ENCODE results near the gene APCDD1L. TPM values are rescaled to one million over a fixed set of nuclear protein-coding genes. Genes with fewer than 3 reads are reported as not detected.
A peak's percentile ranks its signal among the peaks of the same experiment; 100 is the strongest.
"Not testable (repeated sequence)": the region's sequence is repeated elsewhere in the genome, so short reads cannot be mapped to it uniquely, and the experiment has no call there.

Gene APCDD1L
- polyA plus RNA-seq, 4 donors: 0.10 to 0.46 TPM; not detected in 2

DNA sequence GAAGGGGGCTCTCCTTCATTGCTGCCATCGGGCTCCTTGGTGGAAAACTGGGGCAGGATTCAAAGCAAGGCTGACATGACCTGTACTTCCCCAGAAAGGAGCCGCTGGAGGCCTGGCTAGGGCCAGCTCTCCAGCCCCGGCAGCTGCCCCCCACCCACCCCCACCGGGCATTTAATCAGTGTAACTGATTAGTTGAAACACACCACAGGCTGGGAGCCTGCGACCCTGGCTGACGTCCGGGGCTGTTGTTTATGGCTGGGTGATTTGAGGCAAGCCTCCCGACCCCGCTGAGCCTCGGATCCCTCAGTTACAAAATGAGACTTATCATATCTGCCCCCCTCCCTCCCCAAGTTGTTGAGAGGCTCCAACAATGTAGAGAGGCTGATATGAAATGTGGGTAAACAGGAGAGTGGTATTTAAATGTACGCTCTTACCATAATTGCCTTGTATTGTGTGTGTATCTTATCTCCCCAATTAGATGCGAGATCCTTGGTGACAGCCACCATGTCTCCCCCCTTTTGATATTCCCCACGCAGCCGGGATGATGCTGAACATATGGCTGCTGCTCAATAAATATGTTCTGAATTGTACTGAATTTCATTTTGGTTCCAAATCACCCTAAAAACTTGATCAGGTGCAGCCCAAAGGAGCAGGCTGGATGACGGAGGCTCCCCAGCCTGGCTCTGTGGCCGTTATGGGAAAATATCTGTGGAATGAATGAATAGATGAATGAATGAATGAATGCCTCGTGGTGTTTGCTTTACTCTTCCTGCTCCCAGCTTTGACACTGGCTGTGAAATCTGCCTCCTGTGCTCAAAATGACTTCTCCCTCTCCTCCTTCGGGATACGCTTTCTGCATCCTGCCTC lies 31.8 kb upstream of the APCDD1L start:
- no peak overlapping the region for H3K4me3 ChIP-seq (ENCODE audit: low read depth in 1 of 3, low read length in 3 of 3)
- no peaks in the 10 kb centered on the region for H3K9me3 ChIP-seq (ENCODE audit: control insufficient read depth in 2 of 2, insufficient read depth in 1 of 2, low read depth in 1 of 2, low read length in 1 of 2)
- H3K27me3 ChIP-seq (ENCODE audit: control insufficient read depth in 3 of 3, insufficient read depth in 3 of 3, low read length in 3 of 3): no peaks in the 10 kb centered on the region
- H3K4me1 ChIP-seq (ENCODE audit: control insufficient read depth in 3 of 3, insufficient read depth in 2 of 3, low read depth in 1 of 3, low read length in 2 of 3): no peaks in the 10 kb centered on the region
- no peak overlapping the region for H3K27ac ChIP-seq (ENCODE audit: low read depth in 1 of 3, low read length in 2 of 3)
- FAIRE-seq (no peak), DNase-seq (no peak)
- WGBS, 3 donors: 34 to 40% (median 36%) methylated on average over 19 of the region's 19 CpGs
- no peaks in the 10 kb centered on the region for H3K36me3 ChIP-seq (ENCODE audit: control insufficient read depth in 3 of 3, insufficient read depth in 2 of 3, low read depth in 1 of 3, low read length in 3 of 3)

GRCh38 chr20:58546416-58546711 lies 31.2 kb upstream of the APCDD1L start:
- H3K27ac ChIP-seq (ENCODE audit: low read depth in 1 of 3, low read length in 2 of 3): no peak overlapping the region
- no peak for DNase-seq
- no peak overlapping the region for H3K4me3 ChIP-seq (ENCODE audit: low read depth in 1 of 3, low read length in 3 of 3)
- no peaks in the 10 kb centered on the region for H3K4me1 ChIP-seq (ENCODE audit: control insufficient read depth in 3 of 3, insufficient read depth in 2 of 3, low read depth in 1 of 3, low read length in 2 of 3)
- H3K27me3 ChIP-seq (ENCODE audit: control insufficient read depth in 3 of 3, insufficient read depth in 3 of 3, low read length in 3 of 3): no peaks in the 10 kb centered on the region
- FAIRE-seq: no peak
- H3K9me3 ChIP-seq (ENCODE audit: control insufficient read depth in 2 of 2, insufficient read depth in 1 of 2, low read depth in 1 of 2, low read length in 1 of 2): no peaks in the 10 kb centered on the region
- no peaks in the 10 kb centered on the region for H3K36me3 ChIP-seq (ENCODE audit: control insufficient read depth in 3 of 3, insufficient read depth in 2 of 3, low read depth in 1 of 3, low read length in 3 of 3)
- WGBS, 3 donors: 83 to 88% (median 86%) methylated on average over 5 of the region's 5 CpGs

DNA sequence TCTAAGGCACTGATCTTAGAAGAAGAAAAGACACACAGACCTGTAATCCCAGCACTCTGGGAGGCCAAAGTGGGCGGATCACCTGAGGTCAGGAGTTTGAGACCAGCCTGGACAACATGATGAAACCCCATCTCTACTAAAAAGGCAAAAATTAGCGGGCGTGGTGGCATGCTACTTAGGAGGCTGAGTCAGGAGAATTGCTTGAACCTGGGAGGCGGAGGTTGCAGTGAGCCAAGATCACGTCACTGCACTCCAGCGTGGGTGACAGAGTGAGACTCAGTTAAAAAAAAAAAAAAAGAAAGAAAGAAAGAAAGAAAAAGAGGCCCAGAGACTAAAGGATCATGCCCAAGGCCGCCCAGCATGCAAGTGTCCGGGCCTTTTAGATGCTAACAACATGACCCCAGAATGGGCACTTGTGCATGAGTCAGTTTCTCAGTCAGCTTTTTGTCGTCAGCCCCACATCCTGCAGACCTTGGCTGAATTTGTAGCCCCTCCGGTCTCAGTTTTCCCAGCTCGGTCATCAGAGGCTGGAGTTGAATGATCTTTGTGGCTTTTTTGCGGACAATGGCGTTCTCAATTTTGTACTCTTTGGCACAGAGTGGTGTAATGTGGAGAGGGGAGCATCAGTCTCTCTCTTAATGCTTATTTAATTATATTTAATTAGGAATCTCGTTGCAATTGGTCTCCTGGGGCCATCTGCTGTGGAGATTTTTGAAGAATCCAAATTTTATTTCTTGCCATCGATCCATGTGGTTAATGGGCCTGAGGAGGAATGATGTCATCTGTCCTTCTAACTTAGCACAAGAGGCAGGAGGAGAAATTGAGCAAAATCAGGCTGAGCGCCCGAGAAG lies 30.6 kb upstream of the APCDD1L start:
- no peaks in the 10 kb centered on the region for H3K9me3 ChIP-seq (ENCODE audit: control insufficient read depth in 2 of 2, insufficient read depth in 1 of 2, low read depth in 1 of 2, low read length in 1 of 2)
- 83 to 87% (median 86%) methylated on average over 17 of the region's 17 CpGs for WGBS, 3 donors
- no peak for FAIRE-seq
- no peaks in the 10 kb centered on the region for H3K4me1 ChIP-seq (ENCODE audit: control insufficient read depth in 3 of 3, insufficient read depth in 2 of 3, low read depth in 1 of 3, low read length in 2 of 3)
- H3K27ac ChIP-seq (ENCODE audit: low read depth in 1 of 3, low read length in 2 of 3): no peak overlapping the region
- no peaks in the 10 kb centered on the region for H3K27me3 ChIP-seq (ENCODE audit: control insufficient read depth in 3 of 3, insufficient read depth in 3 of 3, low read length in 3 of 3)
- no peaks in the 10 kb centered on the region for H3K36me3 ChIP-seq (ENCODE audit: control insufficient read depth in 3 of 3, insufficient read depth in 2 of 3, low read depth in 1 of 3, low read length in 3 of 3)
- H3K4me3 ChIP-seq (ENCODE audit: low read depth in 1 of 3, low read length in 3 of 3): no peak overlapping the region
- DNase-seq: no peak

- Histone ChIP-seq H3K27me3 (ENCODE audit: control insufficient read depth in 3 of 3, insufficient read depth in 3 of 3, low read length in 3 of 3) (no peaks in the 10 kb centered on the region), H3K4me3 (ENCODE audit: low read depth in 1 of 3, low read length in 3 of 3) (no peak overlapping the region), H3K4me1 (ENCODE audit: control insufficient read depth in 3 of 3, insufficient read depth in 2 of 3, low read depth in 1 of 3, low read length in 2 of 3) (no peaks in the 10 kb centered on the region), H3K9me3 (ENCODE audit: control insufficient read depth in 2 of 2, insufficient read depth in 1 of 2, low read depth in 1 of 2, low read length in 1 of 2) (no peaks in the 10 kb centered on the region), H3K27ac (ENCODE audit: low read depth in 1 of 3, low read length in 2 of 3) (no peak overlapping the region), H3K36me3 (ENCODE audit: control insufficient read depth in 3 of 3, insufficient read depth in 2 of 3, low read depth in 1 of 3, low read length in 3 of 3) (no peaks in the 10 kb centered on the region)
- DNase-seq (no peak), FAIRE-seq (no peak)
- 89 to 94% (median 92%) methylated on average over 4 of the region's 4 CpGs for WGBS, 3 donors
These were observed 29.7 kb upstream of the APCDD1L start for GRCh38 chr20:58544891-58545290.

GRCh38 chr20:58544286-58544685 lies 29.1 kb upstream of the APCDD1L start:
- no peak overlapping the region for H3K27ac ChIP-seq (ENCODE audit: low read depth in 1 of 3, low read length in 2 of 3)
- DNase-seq: no peak
- H3K4me3 ChIP-seq (ENCODE audit: low read depth in 1 of 3, low read length in 3 of 3): no peak overlapping the region
- FAIRE-seq: no peak
- 76 to 85% (median 81%) methylated on average over 10 of the region's 10 CpGs for WGBS, 3 donors
- no peaks in the 10 kb centered on the region for H3K4me1 ChIP-seq (ENCODE audit: control insufficient read depth in 3 of 3, insufficient read depth in 2 of 3, low read depth in 1 of 3, low read length in 2 of 3)
- H3K9me3 ChIP-seq (ENCODE audit: control insufficient read depth in 2 of 2, insufficient read depth in 1 of 2, low read depth in 1 of 2, low read length in 1 of 2): no peaks in the 10 kb centered on the region
- no peaks in the 10 kb centered on the region for H3K36me3 ChIP-seq (ENCODE audit: control insufficient read depth in 3 of 3, insufficient read depth in 2 of 3, low read depth in 1 of 3, low read length in 3 of 3)
- no peaks in the 10 kb centered on the region for H3K27me3 ChIP-seq (ENCODE audit: control insufficient read depth in 3 of 3, insufficient read depth in 3 of 3, low read length in 3 of 3)

- Histone ChIP-seq H3K9me3 (ENCODE audit: control insufficient read depth in 2 of 2, insufficient read depth in 1 of 2, low read depth in 1 of 2, low read length in 1 of 2) (no peaks in the 10 kb centered on the region), H3K27me3 (ENCODE audit: control insufficient read depth in 3 of 3, insufficient read depth in 3 of 3, low read length in 3 of 3) (no peaks in the 10 kb centered on the region), H3K4me3 (ENCODE audit: low read depth in 1 of 3, low read length in 3 of 3) (no peak overlapping the region), H3K27ac (ENCODE audit: low read depth in 1 of 3, low read length in 2 of 3) (no peak overlapping the region), H3K4me1 (ENCODE audit: control insufficient read depth in 3 of 3, insufficient read depth in 2 of 3, low read depth in 1 of 3, low read length in 2 of 3) (no peaks in the 10 kb centered on the region), H3K36me3 (ENCODE audit: control insufficient read depth in 3 of 3, insufficient read depth in 2 of 3, low read depth in 1 of 3, low read length in 3 of 3) (no peaks in the 10 kb centered on the region)
- DNase-seq (no peak), FAIRE-seq (no peak)
- WGBS, 3 donors: 79 to 85% (median 79%) methylated on average over 6 of the region's 6 CpGs
These were observed 28.1 kb upstream of the APCDD1L start for GRCh38 chr20:58543274-58543673.

DNA sequence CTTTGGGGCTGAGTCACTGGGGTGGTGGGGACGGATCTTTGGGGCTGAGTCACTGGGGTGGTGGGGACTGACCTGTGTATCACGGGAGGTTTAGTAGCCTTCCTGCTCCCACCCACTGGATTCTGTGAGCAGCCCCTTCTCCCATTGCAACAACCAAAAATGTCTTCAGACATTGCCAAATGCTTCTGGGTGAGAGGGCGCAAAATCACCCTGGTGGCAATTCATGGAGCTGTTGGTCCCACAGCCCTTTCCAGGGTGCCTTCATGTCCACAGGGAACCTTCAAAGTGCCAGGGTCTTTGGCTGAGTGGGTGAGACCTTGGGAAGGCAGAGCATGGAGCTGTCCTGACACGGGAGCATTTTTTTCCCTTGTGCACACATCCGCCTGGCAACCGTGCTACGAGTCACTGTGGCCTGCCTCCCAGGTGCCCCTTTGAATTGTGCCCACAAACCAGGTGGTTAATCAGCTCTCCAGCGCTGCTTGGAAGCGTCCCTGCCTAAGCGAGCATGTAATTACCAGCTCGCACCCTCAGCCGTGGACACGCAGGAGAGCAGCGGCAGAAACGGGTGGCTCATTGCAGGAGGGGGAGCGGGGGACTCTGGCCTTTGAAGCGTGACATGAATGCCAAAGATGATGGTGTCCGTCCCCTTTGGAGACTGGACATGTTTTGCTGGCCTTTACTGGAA lies 27.4 kb upstream of the APCDD1L start:
- no peaks in the 10 kb centered on the region for H3K4me1 ChIP-seq (ENCODE audit: control insufficient read depth in 3 of 3, insufficient read depth in 2 of 3, low read depth in 1 of 3, low read length in 2 of 3)
- no peaks in the 10 kb centered on the region for H3K9me3 ChIP-seq (ENCODE audit: control insufficient read depth in 2 of 2, insufficient read depth in 1 of 2, low read depth in 1 of 2, low read length in 1 of 2)
- no peaks in the 10 kb centered on the region for H3K36me3 ChIP-seq (ENCODE audit: control insufficient read depth in 3 of 3, insufficient read depth in 2 of 3, low read depth in 1 of 3, low read length in 3 of 3)
- H3K27me3 ChIP-seq (ENCODE audit: control insufficient read depth in 3 of 3, insufficient read depth in 3 of 3, low read length in 3 of 3): no peaks in the 10 kb centered on the region
- no peak overlapping the region for H3K27ac ChIP-seq (ENCODE audit: low read depth in 1 of 3, low read length in 2 of 3)
- WGBS, 3 donors: 71 to 83% (median 72%) methylated on average over 18 of the region's 18 CpGs
- no peak overlapping the region for H3K4me3 ChIP-seq (ENCODE audit: low read depth in 1 of 3, low read length in 3 of 3)
- no peak for FAIRE-seq
- peak in 1 of 2 donors; percentile 1 for DNase-seq

DNA sequence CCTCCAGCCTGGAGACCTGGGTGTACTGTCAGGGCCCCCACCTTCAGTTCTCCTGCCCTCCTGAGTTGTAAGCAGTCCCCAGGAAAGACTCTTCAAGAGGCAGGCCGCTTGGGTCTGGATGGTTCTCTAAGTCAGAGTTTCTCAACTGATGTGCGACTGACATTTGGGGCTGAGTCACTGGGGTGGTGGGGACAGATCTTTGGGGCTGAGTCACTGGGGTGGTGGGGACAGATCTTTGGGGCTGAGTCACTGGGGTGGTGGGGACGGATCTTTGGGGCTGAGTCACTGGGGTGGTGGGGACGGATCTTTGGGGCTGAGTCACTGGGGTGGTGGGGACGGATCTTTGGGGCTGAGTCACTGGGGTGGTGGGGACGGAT lies 26.8 kb upstream of the APCDD1L start:
- H3K27me3 ChIP-seq (ENCODE audit: control insufficient read depth in 3 of 3, insufficient read depth in 3 of 3, low read length in 3 of 3); DNase-seq; H3K4me1 ChIP-seq (ENCODE audit: control insufficient read depth in 3 of 3, insufficient read depth in 2 of 3, low read depth in 1 of 3, low read length in 2 of 3); H3K9me3 ChIP-seq (ENCODE audit: control insufficient read depth in 2 of 2, insufficient read depth in 1 of 2, low read depth in 1 of 2, low read length in 1 of 2); H3K36me3 ChIP-seq (ENCODE audit: control insufficient read depth in 3 of 3, insufficient read depth in 2 of 3, low read depth in 1 of 3, low read length in 3 of 3); H3K4me3 ChIP-seq (ENCODE audit: low read depth in 1 of 3, low read length in 3 of 3); H3K27ac ChIP-seq (ENCODE audit: low read depth in 1 of 3, low read length in 2 of 3); FAIRE-seq: not testable (repeated sequence)
- WGBS, 3 donors: 53 to 84% (median 69%) methylated on average over 2 to 5 of the region's 6 CpGs
